H9 (cell line): Measurements from ENCODE around the gene ALDH1A2. TPM values are rescaled to one million over a fixed set of nuclear protein-coding genes. Genes with fewer than 3 reads are reported as not detected.

Experiments used
- DNase-seq: peaks from one replicate; pipeline ENCODE4 v3.0.0-alpha.2; 2017
- H2AFZ ChIP-seq: one replicate; pipeline ENCODE4 v1.6.1; 2013; ENCODE audit warnings: mild to moderate bottlenecking, low read length, control low read depth, moderate library complexity
- H2AK5ac ChIP-seq: 2 replicates; pipeline ENCODE4 v1.6.1; 2013; ENCODE audit warnings: low read length, control low read depth, mixed read lengths; ENCODE audit not compliant: insufficient read length
- H2BK120ac ChIP-seq: one replicate; pipeline ENCODE4 v1.6.1; 2013; ENCODE audit warnings: low read depth, mild to moderate bottlenecking, low read length, control low read depth, inconsistent platforms; ENCODE audit not compliant: poor library complexity, severe bottlenecking
- H2BK12ac ChIP-seq: 2 replicates; pipeline ENCODE4 v1.6.1; 2013; ENCODE audit warnings: low read length, control low read depth, mixed read lengths, low read depth; ENCODE audit not compliant: insufficient read length
- H2BK15ac ChIP-seq: 2 replicates; pipeline ENCODE4 v1.6.1; 2013; ENCODE audit warnings: low read depth, low read length, control low read depth
- H2BK20ac ChIP-seq: one replicate; pipeline ENCODE4 v1.6.1; 2013; ENCODE audit warnings: low read depth, mild to moderate bottlenecking, low read length, control low read depth, inconsistent platforms; ENCODE audit not compliant: poor library complexity, severe bottlenecking
- H2BK5ac ChIP-seq: 2 replicates; pipeline ENCODE4 v1.6.1; 2013; ENCODE audit warnings: low read length, control low read depth, mixed read lengths; ENCODE audit not compliant: insufficient read length
- H3K14ac ChIP-seq: 2 replicates; pipeline ENCODE4 v1.6.1; 2013; ENCODE audit warnings: low read length, control low read depth; ENCODE audit not compliant: insufficient read depth
- H3K18ac ChIP-seq: 2 replicates; pipeline ENCODE4 v1.6.1; 2013; ENCODE audit warnings: low read depth, mild to moderate bottlenecking, mixed read lengths, low read length, control low read depth; ENCODE audit not compliant: insufficient read length
- H3K23ac ChIP-seq: 2 replicates; pipeline ENCODE4 v1.6.1; 2013; ENCODE audit warnings: low read length, control low read depth, mixed read lengths, low read depth; ENCODE audit not compliant: insufficient read length
- H3K23me2 ChIP-seq: 2 replicates; pipeline ENCODE4 v1.6.1; 2013; ENCODE audit warnings: low read depth, mild to moderate bottlenecking, mixed read lengths, low read length, control low read depth; ENCODE audit not compliant: insufficient read length, poor library complexity, severe bottlenecking
- H3K27ac ChIP-seq: 2 replicates; pipeline ENCODE4 v1.5.1; 2013; ENCODE audit warnings: low read length, control low read depth, mixed read lengths, low read depth; ENCODE audit not compliant: insufficient read length
- H3K27me3 ChIP-seq: 2 replicates; pipeline ENCODE4 v1.6.1; 2013; ENCODE audit warnings: low read length, control low read depth, inconsistent platforms; ENCODE audit not compliant: insufficient read depth
- H3K4ac ChIP-seq: 2 replicates; pipeline ENCODE4 v1.6.1; 2013; ENCODE audit warnings: low read depth, mild to moderate bottlenecking, control low read depth, inconsistent platforms, low read length, moderate library complexity
- H3K4me1 ChIP-seq: 2 replicates; pipeline ENCODE4 v1.6.1; 2013; ENCODE audit warnings: low read length, control low read depth, inconsistent platforms; ENCODE audit not compliant: insufficient read depth
- H3K4me2 ChIP-seq: 2 replicates; pipeline ENCODE4 v1.6.1; 2013; ENCODE audit warnings: low read length, control low read depth, mixed read lengths; ENCODE audit not compliant: insufficient read length, insufficient read depth
- H3K56ac ChIP-seq: 2 replicates; pipeline ENCODE4 v1.6.1; 2013; ENCODE audit warnings: low read depth, mild to moderate bottlenecking, mixed read lengths, low read length, control low read depth; ENCODE audit not compliant: insufficient read length
- H3K79me1 ChIP-seq: 2 replicates; pipeline ENCODE4 v1.6.1; 2013; ENCODE audit warnings: low read depth, mild to moderate bottlenecking, moderate library complexity, low read length, control low read depth, inconsistent platforms; ENCODE audit not compliant: insufficient read depth, poor library complexity, severe bottlenecking
- H3K79me2 ChIP-seq: 2 replicates; pipeline ENCODE4 v1.6.1; 2013; ENCODE audit warnings: low read length, control low read depth, inconsistent platforms; ENCODE audit not compliant: insufficient read depth
- H3K9ac ChIP-seq: 2 replicates; pipeline ENCODE4 v1.6.1; 2013; ENCODE audit warnings: low read length, control low read depth, mixed read lengths; ENCODE audit not compliant: insufficient read length; ENCODE audit errors: extremely low read depth
- H3K9me3 ChIP-seq: one replicate; pipeline ENCODE4 v1.6.1; 2013; ENCODE audit warnings: low read depth, low read length, inconsistent platforms; ENCODE audit not compliant: control insufficient read depth
- H3T11ph ChIP-seq: one replicate; pipeline ENCODE4 v1.6.1; 2013; ENCODE audit warnings: mild to moderate bottlenecking, low read length, control low read depth, inconsistent platforms
- H4K20me1 ChIP-seq: one replicate; pipeline ENCODE4 v1.6.1; 2013; ENCODE audit not compliant: control insufficient read depth, insufficient read length, insufficient read depth
- H4K5ac ChIP-seq: 2 replicates; pipeline ENCODE4 v1.6.1; 2013; ENCODE audit warnings: low read depth, mild to moderate bottlenecking, mixed read lengths, low read length, control low read depth; ENCODE audit not compliant: insufficient read length
- H4K8ac ChIP-seq: replicated peaks from 2 replicates; pipeline ENCODE4 v1.6.1; 2013; ENCODE audit warnings: low read length, control low read depth, mixed read lengths, low read depth; ENCODE audit not compliant: insufficient read length
- H4K91ac ChIP-seq: 2 replicates; pipeline ENCODE4 v1.6.1; 2013; ENCODE audit warnings: low read depth, mild to moderate bottlenecking, moderate library complexity, mixed read lengths, low read length, control low read depth; ENCODE audit not compliant: insufficient read length
- H3K27ac Mint-ChIP-seq, 3 experiments: 2 replicates in 2 of 3; 3 replicates in 1 of 3; pipeline ENCODE4 v1.8.0; 2020 to 2021; ENCODE audit warnings: mixed read lengths in 3 of 3, mild to moderate bottlenecking in 1 of 3, moderate library complexity in 1 of 3
- H3K27me3 Mint-ChIP-seq: 2 replicates; pipeline ENCODE4 v1.8.0; 2021; ENCODE audit warnings: low read depth, mild to moderate bottlenecking, moderate library complexity, mixed read lengths
- H3K36me3 Mint-ChIP-seq, 3 experiments: 2 replicates in 2 of 3; 3 replicates in 1 of 3; pipeline ENCODE4 v1.8.0; 2020 to 2021; ENCODE audit warnings: low read depth in 3 of 3, mixed read lengths in 3 of 3; ENCODE audit not compliant: insufficient read depth in 1 of 3
- H3K4me1 Mint-ChIP-seq, 2 experiments: 2 replicates each; pipeline ENCODE4 v1.8.0; 2020; ENCODE audit warnings: mixed read lengths in 2 of 2
- H3K4me3 Mint-ChIP-seq, 2 experiments: 2 replicates in 1 of 2; 3 replicates in 1 of 2; pipeline ENCODE4 v1.8.0; 2020 to 2021; ENCODE audit warnings: mild to moderate bottlenecking in 2 of 2, mixed read lengths in 2 of 2, moderate library complexity in 1 of 2
- H3K9me3 Mint-ChIP-seq, 2 experiments: 2 replicates in 1 of 2; 3 replicates in 1 of 2; pipeline ENCODE4 v1.8.0; 2020; ENCODE audit warnings: mild to moderate bottlenecking in 2 of 2, mixed read lengths in 2 of 2, moderate library complexity in 1 of 2
- WGBS: extraction: QIAGEN DNeasy Blood & Tissue Kit; methylation state at CpG from one replicate; pipeline ENCODE4 v1.1.7; 2013; ENCODE audit warnings: missing lambda C conversion rate, low lambda C conversion rate, mixed read lengths; ENCODE audit not compliant: insufficient read length; ENCODE audit errors: extremely low coverage; 5-methylcytosine and 5-hydroxymethylcytosine counted together
- total RNA-seq: library from RNA; stranded (reverse); gene quantifications from 2 replicates; pipeline ENCODE4 v1.2.1, GENCODE V29; 2021
- TF ChIP-seq, protein P1 (sequence below): fragments of 200-600 bp; sonication (generic); conservative IDR thresholded peaks from 3 replicates; pipeline ENCODE4 v1.8.0; 2021; ENCODE audit warnings: antibody characterized with exemption, mild to moderate bottlenecking

Gene ALDH1A2
- total RNA-seq, 1 experiment from 2014 or later: 0.72 TPM

DNA sequence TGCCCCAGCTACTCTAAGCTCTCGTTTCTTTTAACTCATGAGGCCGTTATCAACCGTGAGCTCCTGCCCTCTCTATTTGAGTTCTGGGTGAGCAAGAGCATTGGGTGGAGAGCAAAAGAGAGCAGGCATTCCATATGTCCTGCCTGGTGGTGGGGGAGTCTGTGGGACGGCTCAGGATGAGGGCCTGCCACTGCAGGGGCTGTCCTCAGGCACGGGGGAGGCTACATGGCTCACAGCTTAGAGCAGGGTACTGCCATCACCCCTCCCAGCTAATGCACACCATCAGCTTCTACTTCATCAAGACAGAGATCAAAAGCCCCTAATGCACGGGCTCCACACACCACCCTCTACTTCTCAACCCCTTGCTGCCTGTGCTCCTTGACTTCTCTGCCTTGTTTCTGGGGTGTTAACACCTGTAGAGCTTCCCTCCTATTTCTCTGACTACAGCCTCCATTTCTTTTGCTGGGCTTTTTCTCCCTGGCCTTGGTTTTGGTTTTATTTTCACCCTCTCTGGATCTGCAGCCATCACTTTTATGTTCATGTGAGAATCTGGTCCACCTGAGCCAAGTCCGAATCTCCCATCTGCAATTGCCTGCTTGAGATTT is 114.1 kb downstream of the ALDH1A2 start:
- H3K4me1 ChIP-seq: no peaks in the 10 kb centered on the region
- no peak overlapping the region for H3K23ac ChIP-seq
- peaks cover 0 to 6% of the 10 kb centered on the region in 2 experiments; a peak in 2 of 4 replicates for H3K4me1 Mint-ChIP-seq
- no CpG with 5 or more reads among the region's 7 CpGs for whole genome bisulfite sequencing
- no peak overlapping the region for H3T11ph ChIP-seq
- no peak overlapping the region for H4K91ac ChIP-seq
- H3K27ac Mint-ChIP-seq: no peak overlapping the region; a peak in 1 of 7 replicates
- H4K8ac ChIP-seq: no peak overlapping the region
- H4K5ac ChIP-seq: no peak overlapping the region
- H3K4ac ChIP-seq: no peak overlapping the region
- TF ChIP-seq, protein P1, sequence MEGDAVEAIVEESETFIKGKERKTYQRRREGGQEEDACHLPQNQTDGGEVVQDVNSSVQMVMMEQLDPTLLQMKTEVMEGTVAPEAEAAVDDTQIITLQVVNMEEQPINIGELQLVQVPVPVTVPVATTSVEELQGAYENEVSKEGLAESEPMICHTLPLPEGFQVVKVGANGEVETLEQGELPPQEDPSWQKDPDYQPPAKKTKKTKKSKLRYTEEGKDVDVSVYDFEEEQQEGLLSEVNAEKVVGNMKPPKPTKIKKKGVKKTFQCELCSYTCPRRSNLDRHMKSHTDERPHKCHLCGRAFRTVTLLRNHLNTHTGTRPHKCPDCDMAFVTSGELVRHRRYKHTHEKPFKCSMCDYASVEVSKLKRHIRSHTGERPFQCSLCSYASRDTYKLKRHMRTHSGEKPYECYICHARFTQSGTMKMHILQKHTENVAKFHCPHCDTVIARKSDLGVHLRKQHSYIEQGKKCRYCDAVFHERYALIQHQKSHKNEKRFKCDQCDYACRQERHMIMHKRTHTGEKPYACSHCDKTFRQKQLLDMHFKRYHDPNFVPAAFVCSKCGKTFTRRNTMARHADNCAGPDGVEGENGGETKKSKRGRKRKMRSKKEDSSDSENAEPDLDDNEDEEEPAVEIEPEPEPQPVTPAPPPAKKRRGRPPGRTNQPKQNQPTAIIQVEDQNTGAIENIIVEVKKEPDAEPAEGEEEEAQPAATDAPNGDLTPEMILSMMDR: no peak
- H3K23me2 ChIP-seq: no peaks in the 10 kb centered on the region
- H2BK5ac ChIP-seq: no peak overlapping the region
- H3K4me3 Mint-ChIP-seq: no peak overlapping the region
- no peak overlapping the region for H3K56ac ChIP-seq
- no peaks in the 10 kb centered on the region for H3K79me2 ChIP-seq
- H2BK120ac ChIP-seq: no peak overlapping the region
- no peaks in the 10 kb centered on the region for H3K79me1 ChIP-seq
- H2AFZ ChIP-seq: no peak overlapping the region
- no peak overlapping the region for H3K9ac ChIP-seq
- H3K27me3 Mint-ChIP-seq: peaks cover 2% of the 10 kb centered on the region
- H2BK15ac ChIP-seq: no peak overlapping the region
- no peak overlapping the region for H2BK12ac ChIP-seq
- DNase-seq: no peak
- H2AK5ac ChIP-seq: no peak overlapping the region
- H2BK20ac ChIP-seq: no peak overlapping the region
- H3K27me3 ChIP-seq: no peaks in the 10 kb centered on the region
- H3K14ac ChIP-seq: no peak overlapping the region
- no peaks in the 10 kb centered on the region for H4K20me1 ChIP-seq
- no peaks in the 10 kb centered on the region for H3K36me3 Mint-ChIP-seq
- H3K18ac ChIP-seq: no peak overlapping the region
- no peak overlapping the region for H3K27ac ChIP-seq
- no peaks in the 10 kb centered on the region; a peak in 1 of 5 replicates for H3K9me3 Mint-ChIP-seq
- no peak overlapping the region for H3K4me2 ChIP-seq
- no peaks in the 10 kb centered on the region for H3K9me3 ChIP-seq
